DOHH2 (cell line): Measurements from ENCODE around the gene ME3.

ENCODE experiments used
- CTCF ChIP-seq: fragments of 200-600 bp; sonication (generic); IDR thresholded peaks from one replicate; pipeline ENCODE4 v1.5.1; 2014; ENCODE audit warnings: antibody characterized with exemption, mild to moderate bottlenecking, low read depth, low read length; ENCODE audit not compliant: poor library complexity, severe bottlenecking
- EZH2phosphoT487 ChIP-seq: fragments of 200-600 bp; sonication (generic); IDR thresholded peaks from 2 replicates; pipeline ENCODE4 v1.6.1; 2017; ENCODE audit warnings: borderline replicate concordance, mild to moderate bottlenecking, antibody characterized with exemption, low read length, moderate library complexity, mixed read lengths

GRCh38 chr11:86511086-86511551, 161.3 kb downstream of the ME3 start:
- TF ChIP-seq CTCF (no peak), EZH2phosphoT487 (no peak)
